ENCODE data around the gene EID3.
"Not testable (repeated sequence)": the region's sequence is repeated elsewhere in the genome, so short reads cannot be mapped to it uniquely, and the experiment has no call there.

The EID3 gene

GRCh38 chr12:104329707-104330532, 26.4 kb downstream of the EID3 start:
- no peak for TF ChIP-seq CTCF (IDR thresholded peaks at IDR 0.05; ENCODE audit: low read depth, low read length)
- no peak for TF ChIP-seq EZH2phosphoT487 (IDR thresholded peaks at IDR 0.05; ENCODE audit: low read depth)
- H3K4me2 ChIP-seq (ENCODE audit: low read length): no peak overlapping the region
- no peaks in the 10 kb centered on the region for H4K20me1 ChIP-seq (ENCODE audit: insufficient read depth, low read length)
- peaks cover 52% of the 10 kb centered on the region for H3K36me3 ChIP-seq (replicated peaks; ENCODE audit: low read depth, low read length)
- no peaks in the 10 kb centered on the region for H3K9me3 ChIP-seq (ENCODE audit: insufficient read depth, low read length)
- H3K27ac ChIP-seq (ENCODE audit: low read length): no peak overlapping the region
- no peak overlapping the region for H3K9ac ChIP-seq (ENCODE audit: low read length)
- H3K79me2 ChIP-seq (ENCODE audit: low read length): no peaks in the 10 kb centered on the region
- no peak overlapping the region for H3K4me3 ChIP-seq (ENCODE audit: low read length)
- peaks cover 3% of the 10 kb centered on the region; the same call in 1 of the 2 replicates for H3K4me1 ChIP-seq (ENCODE audit: low read length)
- H2AFZ ChIP-seq (ENCODE audit: low read depth, low read length): no peak overlapping the region
- H3K27me3 ChIP-seq (ENCODE audit: low read depth, low read length): no peaks in the 10 kb centered on the region

GRCh38 chr12:104331376-104331775, 27.8 kb downstream of the EID3 start:
- no peaks in the 10 kb centered on the region for H3K27me3 ChIP-seq (ENCODE audit: low read depth, low read length)
- no peak overlapping the region for H2AFZ ChIP-seq (ENCODE audit: low read depth, low read length)
- TF ChIP-seq CTCF (IDR thresholded peaks at IDR 0.05; ENCODE audit: low read depth, low read length) (no peak), EZH2phosphoT487 (IDR thresholded peaks at IDR 0.05; ENCODE audit: low read depth) (no peak)
- no peaks in the 10 kb centered on the region for H3K79me2 ChIP-seq (ENCODE audit: low read length)
- no peaks in the 10 kb centered on the region for H4K20me1 ChIP-seq (ENCODE audit: insufficient read depth, low read length)
- no peak overlapping the region for H3K4me3 ChIP-seq (ENCODE audit: low read length)
- no peak overlapping the region for H3K4me2 ChIP-seq (ENCODE audit: low read length)
- peaks cover 49% of the 10 kb centered on the region for H3K36me3 ChIP-seq (replicated peaks; ENCODE audit: low read depth, low read length)
- H3K4me1 ChIP-seq (ENCODE audit: low read length): peaks cover 3% of the 10 kb centered on the region; the same call in 1 of the 2 replicates
- H3K27ac ChIP-seq (ENCODE audit: low read length): no peak overlapping the region
- H3K9me3 ChIP-seq (ENCODE audit: insufficient read depth, low read length): no peaks in the 10 kb centered on the region
- H3K9ac ChIP-seq (ENCODE audit: low read length): no peak overlapping the region

- not testable (repeated sequence) for H4K20me1 ChIP-seq (ENCODE audit: insufficient read depth, low read length); H3K27me3 ChIP-seq (ENCODE audit: low read depth, low read length); H3K4me2 ChIP-seq (ENCODE audit: low read length); H3K79me2 ChIP-seq (ENCODE audit: low read length); H2AFZ ChIP-seq (ENCODE audit: low read depth, low read length); H3K9ac ChIP-seq (ENCODE audit: low read length); H3K9me3 ChIP-seq (ENCODE audit: insufficient read depth, low read length); H3K4me1 ChIP-seq (ENCODE audit: low read length); H3K4me3 ChIP-seq (ENCODE audit: low read length); H3K27ac ChIP-seq (ENCODE audit: low read length)
- peaks cover 49% of the 10 kb centered on the region for H3K36me3 ChIP-seq (replicated peaks; ENCODE audit: low read depth, low read length)
Observed at GRCh38 chr12:104332273-104332672, 28.7 kb downstream of the EID3 start.

GRCh38 chr12:104333692-104334255, 30.2 kb downstream of the EID3 start:
- TF ChIP-seq CTCF (IDR thresholded peaks at IDR 0.05; ENCODE audit: low read depth, low read length): no peak
- no peak for TF ChIP-seq EZH2phosphoT487 (IDR thresholded peaks at IDR 0.05; ENCODE audit: low read depth)
- no peak overlapping the region for H2AFZ ChIP-seq (ENCODE audit: low read depth, low read length)
- H3K4me1 ChIP-seq (ENCODE audit: low read length): peaks cover 3% of the 10 kb centered on the region; the same call in 1 of the 2 replicates
- H3K4me3 ChIP-seq (ENCODE audit: low read length): no peak overlapping the region
- H3K27me3 ChIP-seq (ENCODE audit: low read depth, low read length): no peaks in the 10 kb centered on the region
- no peak overlapping the region for H3K4me2 ChIP-seq (ENCODE audit: low read length)
- peaks cover 46% of the 10 kb centered on the region for H3K36me3 ChIP-seq (replicated peaks; ENCODE audit: low read depth, low read length)
- H3K27ac ChIP-seq (ENCODE audit: low read length): no peak overlapping the region
- H3K9me3 ChIP-seq (ENCODE audit: insufficient read depth, low read length): no peaks in the 10 kb centered on the region
- H3K9ac ChIP-seq (ENCODE audit: low read length): no peak overlapping the region
- no peaks in the 10 kb centered on the region for H4K20me1 ChIP-seq (ENCODE audit: insufficient read depth, low read length)
- no peaks in the 10 kb centered on the region for H3K79me2 ChIP-seq (ENCODE audit: low read length)
